ENCODE measurements around the gene NOL6.
"Not testable (repeated sequence)": the region's sequence is repeated elsewhere in the genome, so short reads cannot be mapped to it uniquely, and the experiment has no call there.

NOL6 gene

GRCh38 chr9:33472171-33472880 is 1.4 kb downstream of the NOL6 start:
- no peak for DNase-seq

GRCh38 chr9:33471361-33471760 is 2.4 kb downstream of the NOL6 start:
- no peak for DNase-seq

- no peak for DNase-seq
Measured at GRCh38 chr9:33469891-33470290, 3.8 kb downstream of the NOL6 start.

GRCh38 chr9:33468797-33469621 is 4.7 kb downstream of the NOL6 start:
- DNase-seq: no peak

- no peak for DNase-seq
Measured at GRCh38 chr9:33468215-33468730, 5.5 kb downstream of the NOL6 start.

GRCh38 chr9:33467526-33467925 is 6.2 kb downstream of the NOL6 start:
- DNase-seq: no peak

GRCh38 chr9:33466565-33467495 is 6.9 kb downstream of the NOL6 start:
- DNase-seq: no peak

GRCh38 chr9:33465596-33466564 is 7.8 kb downstream of the NOL6 start:
- DNase-seq: no peak

- no peak for DNase-seq
Measured at GRCh38 chr9:33465096-33465495, 8.6 kb downstream of the NOL6 start.

GRCh38 chr9:33464045-33464636 is 9.6 kb downstream of the NOL6 start:
- DNase-seq: no peak

GRCh38 chr9:33463151-33463550 is 10.6 kb downstream of the NOL6 start:
- DNase-seq: no peak

GRCh38 chr9:33461492-33461891 is 12.2 kb downstream of the NOL6 start:
- no peak for DNase-seq

GRCh38 chr9:33460854-33461253 is 12.9 kb downstream of the NOL6 start:
- no peak for DNase-seq

- DNase-seq: no peak
Measured at GRCh38 chr9:33459115-33459514, 14.6 kb downstream of the NOL6 start.

GRCh38 chr9:33458444-33458843 is 15.3 kb downstream of the NOL6 start:
- no peak for DNase-seq

GRCh38 chr9:33455945-33456344 is 17.8 kb downstream of the NOL6 start:
- no peak for DNase-seq

GRCh38 chr9:33455456-33455855 is 18.3 kb downstream of the NOL6 start:
- DNase-seq: not testable (repeated sequence)

GRCh38 chr9:33454661-33455026 is 19.1 kb downstream of the NOL6 start:
- not testable (repeated sequence) for DNase-seq

GRCh38 chr9:33453999-33454660 is 19.6 kb downstream of the NOL6 start:
- DNase-seq: no peak

GRCh38 chr9:33453286-33453860 is 20.4 kb downstream of the NOL6 start:
- no peak for DNase-seq

Measured in cortex of kidney (tissue), 1 donor.